Panc1 (cell line): ENCODE results near the gene YOD1. TPM values are rescaled to one million over a fixed set of nuclear protein-coding genes. Genes with fewer than 3 reads are reported as not detected.

ENCODE experiments used
- ATAC-seq: fragments of 200-7000 bp; cut with Tn5 transposase; 2 replicates; pipeline ENCODE4 v1.9.1; 2020; ENCODE audit warnings: mild to moderate bottlenecking, moderate library complexity
- Bru-seq: library from RNA; stranded (reverse); fragments of 400-500 nt; gene quantifications from one replicate; lab custom pipeline; 2021; lab: Mats Ljungman, UMichigan
- BruChase-seq, 2 experiments: library from RNA; stranded (reverse); fragments of 400-500 nt; gene quantifications; one replicate each; lab custom pipeline; 2021; lab: Mats Ljungman, UMichigan
- BruUV-seq: library from RNA; stranded (reverse); fragments of 400-500 nt; replicated peaks from 2 replicates; lab custom pipeline; 2021; lab: Mats Ljungman, UMichigan
- CTCF ChIA-PET: fragments of 300-600 bp; sonication (Branson Sonifier 250); formaldehyde crosslinking; loops from one replicate; lab custom pipeline; 2022; ENCODE audit warnings: antibody characterized with exemption; lab: Charles Lee
- POLR2A ChIA-PET: fragments of 300-600 bp; sonication (Branson Sonifier 250); formaldehyde crosslinking; loops from one replicate; lab custom pipeline; 2022; ENCODE audit warnings: antibody characterized with exemption; lab: Charles Lee
- DNase-seq: peaks from one replicate; pipeline ENCODE4 v3.0.0-alpha.2; 2010; ENCODE audit warnings: low read depth, low spot score
- H3K27ac ChIP-seq: 2 replicates; pipeline ENCODE4 v1.5.1; 2011; ENCODE audit warnings: mild to moderate bottlenecking, low read length, inconsistent platforms
- H3K27me3 ChIP-seq: fragments of 200-500 bp; sonication (Bioruptor generic); 2 replicates; pipeline ENCODE4 v1.6.0; 2014; ENCODE audit warnings: low read length, inconsistent platforms; ENCODE audit not compliant: control insufficient read depth, insufficient read depth
- H3K36me3 ChIP-seq: fragments of 200-500 bp; sonication (Bioruptor generic); 2 replicates; pipeline ENCODE4 v1.5.1; 2014; ENCODE audit warnings: inconsistent platforms, mild to moderate bottlenecking, low read length, moderate library complexity; ENCODE audit not compliant: control insufficient read depth, insufficient read depth
- H3K4me1 ChIP-seq: 2 replicates; pipeline ENCODE4 v1.5.1; 2011; ENCODE audit warnings: inconsistent platforms, mild to moderate bottlenecking, low read length, moderate library complexity; ENCODE audit not compliant: control insufficient read depth, insufficient read depth
- H3K4me3 ChIP-seq, 2 experiments: 2 replicates each; pipeline ENCODE4 v1.5.1; 2011 to 2012; ENCODE audit warnings: low read depth in 2 of 2, low read length in 2 of 2, mild to moderate bottlenecking in 2 of 2, inconsistent platforms in 1 of 2, moderate library complexity in 1 of 2
- H3K9me3 ChIP-seq: fragments of 200-500 bp; sonication (Bioruptor generic); 2 replicates; pipeline ENCODE4 v1.5.1; 2014; ENCODE audit warnings: low read depth, mild to moderate bottlenecking, inconsistent platforms, low read length, moderate library complexity; ENCODE audit not compliant: control insufficient read depth, insufficient read depth
- POLR2AphosphoS5 ChIP-seq: IDR thresholded peaks from 2 replicates; pipeline ENCODE4 v1.6.1; 2012; ENCODE audit warnings: mild to moderate bottlenecking, low read depth, low read length, moderate library complexity
- SIN3A ChIP-seq: IDR thresholded peaks from 2 replicates; pipeline ENCODE4 v1.6.1; 2012; ENCODE audit warnings: low read depth, mild to moderate bottlenecking, low read length, moderate library complexity, borderline replicate concordance; ENCODE audit not compliant: insufficient read depth
- TCF7L2 ChIP-seq: IDR thresholded peaks from 2 replicates; pipeline ENCODE4 v1.6.1; 2011; ENCODE audit warnings: mild to moderate bottlenecking, low read depth, low read length, inconsistent platforms
- in situ Hi-C: cut with HindIII; loops from 2 replicates; pipeline ENCODE4 v1.10.0; 2016; ENCODE audit warnings: low sequenced_read_pairs, low pct_unique_long_range_greater_than_20kb
- intact Hi-C: fragments of 100-400 bp; cut with micrococcal nuclease; formaldehyde crosslinking; loops from one replicate; pipeline ENCODE4 v1.10.0; 2022; ENCODE audit not compliant: unreplicated experiment
- long read RNA-seq: library from polyadenylated mRNA; unstranded; transcript quantifications from one replicate; pipeline ENCODE4 v2.0.0, GENCODE V29; 2021; ENCODE audit not compliant: unreplicated experiment
- polyA plus RNA-seq: library from polyadenylated mRNA; unstranded; fragments of >200 nt; gene quantifications from one replicate; pipeline ENCODE4 v1.2.1, GENCODE V29; 2012; ENCODE audit warnings: missing spikeins; ENCODE audit not compliant: insufficient read length
- total RNA-seq: library from RNA; stranded (reverse); gene quantifications from one replicate; pipeline ENCODE4 v1.2.1, GENCODE V29; 2021; ENCODE audit not compliant: unreplicated experiment
- TF ChIP-seq, protein P1 (sequence below): fragments of 450-650 bp; IDR thresholded peaks from 2 replicates; pipeline ENCODE4 v1.5.1; 2017; ENCODE audit warnings: mild to moderate bottlenecking
- TF ChIP-seq, protein P2 (sequence below), 2 experiments: IDR thresholded peaks; 2 replicates each; pipeline ENCODE4 v1.6.1; 2011 to 2012; ENCODE audit warnings: low read depth in 2 of 2, control low read depth in 1 of 2, low read length in 1 of 2, mild to moderate bottlenecking in 1 of 2, moderate library complexity in 1 of 2; ENCODE audit not compliant: insufficient read depth in 1 of 2

YOD1 gene
- total RNA-seq (7.1 TPM), Bru-seq, nascent RNA (percentile 87 among the genes with signal in this experiment), BruChase-seq, experiment 1, labeled RNA remaining after a 2-hour chase (percentile 95 among the genes with signal in this experiment), BruChase-seq, experiment 2, labeled RNA remaining after a 6-hour chase (percentile 59 among the genes with signal in this experiment)
- polyA plus RNA-seq: 1.6 TPM
- long read RNA-seq, full-length matches to known transcripts: 12 of 13 reads
- long read RNA-seq, partial matches to known transcripts: 0 of 13 reads
- long read RNA-seq, other reads (novel, unspliced or antisense): 1 of 13 reads

DNA sequence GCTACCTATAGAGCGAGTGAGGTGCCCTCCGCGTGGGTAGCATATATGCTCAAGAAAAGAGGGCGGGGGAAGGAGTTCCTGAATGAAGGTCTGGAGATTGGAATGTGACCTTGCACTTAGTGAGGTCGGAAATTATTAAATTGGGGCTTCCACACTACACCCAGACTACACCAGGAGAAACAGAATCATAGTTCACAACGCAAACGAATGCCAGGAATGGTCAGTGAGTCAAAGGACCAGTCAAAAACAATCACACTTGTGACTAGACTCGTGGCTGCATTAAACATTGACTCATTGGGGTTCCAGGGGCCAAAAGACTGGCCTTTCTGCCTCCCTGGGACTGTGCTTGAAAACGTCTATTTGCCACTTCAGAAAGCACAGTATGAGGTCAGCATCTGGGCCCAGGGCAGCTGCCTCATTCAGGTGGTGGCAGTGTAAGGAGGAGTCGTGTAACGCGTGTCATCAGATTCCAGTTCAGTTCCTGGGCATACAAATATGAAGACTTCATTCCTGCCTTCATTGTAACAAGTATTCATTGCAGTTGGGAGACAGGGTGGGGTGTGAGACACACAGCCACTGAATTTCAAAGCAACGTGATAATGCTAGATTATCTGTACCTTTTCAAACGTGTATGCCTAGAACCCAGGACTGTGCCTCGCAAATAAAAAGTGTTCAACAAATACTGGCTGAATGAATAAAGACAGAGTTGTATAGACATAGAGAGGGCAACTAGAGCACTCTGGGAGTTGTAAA lies at the start of gene YOD1:
Gene YOD1 (minus strand): TSS at position 18 of the 753 bp plus-strand sequence. CDS start 178 bp downstream, outside the sequence.
- Histone ChIP-seq H3K4me3 (peak within 1 kb of the TSS; percentile 98 to 100), H3K4me1 (peaks cover 19% of the 10 kb centered on the region), H3K27me3 (no peaks in the 10 kb centered on the region), H3K36me3 (peaks cover 21% of the 10 kb centered on the region), H3K27ac (peak within 1 kb of the TSS; percentile 97), H3K9me3 (no peaks in the 10 kb centered on the region)
- ChIA-PET CTCF (no interaction called here), POLR2A (no interaction called here)
- ATAC-seq: peak; percentile 10
- TF ChIP-seq TCF7L2: no peak
- TF ChIP-seq SIN3A: no peak
- no peak for TF ChIP-seq POLR2AphosphoS5
- TF ChIP-seq, protein P1, sequence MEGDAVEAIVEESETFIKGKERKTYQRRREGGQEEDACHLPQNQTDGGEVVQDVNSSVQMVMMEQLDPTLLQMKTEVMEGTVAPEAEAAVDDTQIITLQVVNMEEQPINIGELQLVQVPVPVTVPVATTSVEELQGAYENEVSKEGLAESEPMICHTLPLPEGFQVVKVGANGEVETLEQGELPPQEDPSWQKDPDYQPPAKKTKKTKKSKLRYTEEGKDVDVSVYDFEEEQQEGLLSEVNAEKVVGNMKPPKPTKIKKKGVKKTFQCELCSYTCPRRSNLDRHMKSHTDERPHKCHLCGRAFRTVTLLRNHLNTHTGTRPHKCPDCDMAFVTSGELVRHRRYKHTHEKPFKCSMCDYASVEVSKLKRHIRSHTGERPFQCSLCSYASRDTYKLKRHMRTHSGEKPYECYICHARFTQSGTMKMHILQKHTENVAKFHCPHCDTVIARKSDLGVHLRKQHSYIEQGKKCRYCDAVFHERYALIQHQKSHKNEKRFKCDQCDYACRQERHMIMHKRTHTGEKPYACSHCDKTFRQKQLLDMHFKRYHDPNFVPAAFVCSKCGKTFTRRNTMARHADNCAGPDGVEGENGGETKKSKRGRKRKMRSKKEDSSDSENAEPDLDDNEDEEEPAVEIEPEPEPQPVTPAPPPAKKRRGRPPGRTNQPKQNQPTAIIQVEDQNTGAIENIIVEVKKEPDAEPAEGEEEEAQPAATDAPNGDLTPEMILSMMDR: no peak
- TF ChIP-seq, protein P2, sequence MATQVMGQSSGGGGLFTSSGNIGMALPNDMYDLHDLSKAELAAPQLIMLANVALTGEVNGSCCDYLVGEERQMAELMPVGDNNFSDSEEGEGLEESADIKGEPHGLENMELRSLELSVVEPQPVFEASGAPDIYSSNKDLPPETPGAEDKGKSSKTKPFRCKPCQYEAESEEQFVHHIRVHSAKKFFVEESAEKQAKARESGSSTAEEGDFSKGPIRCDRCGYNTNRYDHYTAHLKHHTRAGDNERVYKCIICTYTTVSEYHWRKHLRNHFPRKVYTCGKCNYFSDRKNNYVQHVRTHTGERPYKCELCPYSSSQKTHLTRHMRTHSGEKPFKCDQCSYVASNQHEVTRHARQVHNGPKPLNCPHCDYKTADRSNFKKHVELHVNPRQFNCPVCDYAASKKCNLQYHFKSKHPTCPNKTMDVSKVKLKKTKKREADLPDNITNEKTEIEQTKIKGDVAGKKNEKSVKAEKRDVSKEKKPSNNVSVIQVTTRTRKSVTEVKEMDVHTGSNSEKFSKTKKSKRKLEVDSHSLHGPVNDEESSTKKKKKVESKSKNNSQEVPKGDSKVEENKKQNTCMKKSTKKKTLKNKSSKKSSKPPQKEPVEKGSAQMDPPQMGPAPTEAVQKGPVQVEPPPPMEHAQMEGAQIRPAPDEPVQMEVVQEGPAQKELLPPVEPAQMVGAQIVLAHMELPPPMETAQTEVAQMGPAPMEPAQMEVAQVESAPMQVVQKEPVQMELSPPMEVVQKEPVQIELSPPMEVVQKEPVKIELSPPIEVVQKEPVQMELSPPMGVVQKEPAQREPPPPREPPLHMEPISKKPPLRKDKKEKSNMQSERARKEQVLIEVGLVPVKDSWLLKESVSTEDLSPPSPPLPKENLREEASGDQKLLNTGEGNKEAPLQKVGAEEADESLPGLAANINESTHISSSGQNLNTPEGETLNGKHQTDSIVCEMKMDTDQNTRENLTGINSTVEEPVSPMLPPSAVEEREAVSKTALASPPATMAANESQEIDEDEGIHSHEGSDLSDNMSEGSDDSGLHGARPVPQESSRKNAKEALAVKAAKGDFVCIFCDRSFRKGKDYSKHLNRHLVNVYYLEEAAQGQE (IDR thresholded peaks at IDR 0.05; ENCODE audit: insufficient read depth in 1 of 2, low read depth in 2 of 2, low read length in 1 of 2): no peak
- DNase-seq: peak; percentile 71
- intact Hi-C loops: no loop called here
- in situ Hi-C loops: no loop called here
- no TSS peak for BruUV-seq

DNA sequence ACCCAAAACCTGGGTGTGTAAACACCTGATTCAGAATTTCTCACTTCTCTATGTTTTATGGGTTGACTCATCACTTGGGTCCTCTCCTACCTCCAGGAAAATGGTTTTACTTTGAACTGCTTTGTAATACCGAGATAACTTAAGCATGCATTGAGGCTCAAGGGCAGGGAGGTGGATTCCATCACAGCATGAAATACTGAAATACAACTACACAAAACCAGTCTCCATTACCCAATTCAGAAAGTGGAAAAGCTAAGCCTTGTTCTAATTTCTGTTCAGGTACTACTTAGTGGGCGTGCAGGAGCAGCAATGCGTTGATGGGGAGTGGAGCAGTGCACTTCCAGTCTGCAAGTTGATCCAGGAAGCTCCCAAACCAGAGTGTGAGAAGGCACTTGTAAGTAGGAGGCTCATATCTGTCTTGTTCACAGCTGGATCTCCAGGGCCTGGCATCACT lies 46.9 kb upstream of the YOD1 start:
- Histone ChIP-seq H3K9me3 (peaks cover 8% of the 10 kb centered on the region; the same call in 1 of the 2 replicates), H3K27me3 (no peaks in the 10 kb centered on the region), H3K27ac (no peak overlapping the region), H3K36me3 (no peaks in the 10 kb centered on the region), H3K4me1 (no peaks in the 10 kb centered on the region), H3K4me3 (no peak overlapping the region)
- no peak for DNase-seq
- TF ChIP-seq, protein P1: no peak
- intact Hi-C loops (no loop called here), in situ Hi-C loops (no loop called here)
- BruUV-seq: no TSS peak
- ATAC-seq: no peak
- ChIA-PET CTCF (no interaction called here), POLR2A (no interaction called here)
